HepG2 (cell line): ENCODE results near the gene RAB5B. TPM values are rescaled to one million over a fixed set of nuclear protein-coding genes. Genes with fewer than 3 reads are reported as not detected.

Experiments used
- ATAC-seq: fragments of 200-7000 bp; cut with Tn5 transposase; 3 replicates; pipeline ENCODE4 v1.9.1; 2020; ENCODE audit warnings: mild to moderate bottlenecking, moderate library complexity
- BruUV-seq: library from RNA; stranded (reverse); fragments of 400-500 nt; replicated peaks from 2 replicates; lab custom pipeline; 2021; lab: Mats Ljungman, UMichigan
- CTCF ChIA-PET: fragments of 300-600 bp; formaldehyde crosslinking; extraction: SDS; loops from one replicate; lab custom pipeline; 2021; ENCODE audit warnings: low total read pairs, inconsistent platforms, low intra/inter-chr PET ratio; lab: Yijun Ruan, JAX
- POLR2A ChIA-PET: fragments of 350-600 bp; sonication (Branson Sonifier 250); formaldehyde crosslinking; loops from one replicate; lab custom pipeline; 2020; ENCODE audit warnings: antibody characterized with exemption, inconsistent platforms; lab: Yijun Ruan, JAX
- DNase-seq: peaks from one replicate; pipeline ENCODE4 v3.0.0-alpha.2; 2015; ENCODE audit warnings: low spot score
- FAIRE-seq: peaks from 3 replicates; lab custom pipeline; 2011; peaks lifted over from hg19 to GRCh38; lab: Jason Lieb, UNC
- H2AFZ ChIP-seq: one replicate; pipeline ENCODE4 v1.6.1; 2011; ENCODE audit warnings: low read length, inconsistent platforms
- H3K27ac ChIP-seq: fragments of 300-600 bp; 3 replicates; pipeline ENCODE4 v1.8.0; 2011; ENCODE audit warnings: mixed run types, mild to moderate bottlenecking, mixed read lengths, low read length, inconsistent platforms; ENCODE audit not compliant: insufficient read depth; ENCODE audit errors: extremely low read length
- H3K27me3 ChIP-seq, 2 experiments: fragments of 200-600 bp in 1 of 2; 2 replicates in 1 of 2; 3 replicates in 1 of 2; pipeline versions ENCODE4 v1.6.0 to v1.8.0; 2011; ENCODE audit warnings: low read length in 2 of 2, mild to moderate bottlenecking in 2 of 2, moderate library complexity in 2 of 2, inconsistent platforms in 1 of 2; ENCODE audit not compliant: insufficient read depth in 2 of 2, control insufficient read depth in 1 of 2
- H3K36me3 ChIP-seq, 2 experiments: fragments of 200-600 bp in 1 of 2; replicated peaks in 1 of 2; 2 replicates in 1 of 2; 3 replicates in 1 of 2; pipeline versions ENCODE4 v1.5.1 to v1.8.0; 2011; ENCODE audit warnings: low read length in 2 of 2, inconsistent platforms in 1 of 2; ENCODE audit not compliant: insufficient read depth in 2 of 2, control insufficient read depth in 1 of 2
- H3K4me1 ChIP-seq: 2 replicates; pipeline ENCODE4 v1.5.1; 2012; ENCODE audit warnings: low read length, inconsistent platforms; ENCODE audit not compliant: insufficient read depth
- H3K4me2 ChIP-seq: 2 replicates; pipeline ENCODE4 v1.6.0; 2011; ENCODE audit warnings: low read depth, low read length, inconsistent platforms
- H3K4me3 ChIP-seq, 3 experiments: fragments of 200-600 bp in 1 of 3; sonication (generic), shearing (Covaris generic) in 1 of 3; replicated peaks in 1 of 3; 2 replicates each; pipeline ENCODE4 v1.5.1; 2011 to 2016; ENCODE audit warnings: low read length in 3 of 3, inconsistent platforms in 2 of 3, low read depth in 2 of 3, mild to moderate bottlenecking in 2 of 3, control low read depth in 1 of 3, mixed read lengths in 1 of 3; ENCODE audit not compliant: insufficient read depth in 1 of 3
- H3K79me2 ChIP-seq: one replicate; pipeline ENCODE4 v1.6.1; 2011; ENCODE audit warnings: low read length, inconsistent platforms; ENCODE audit not compliant: insufficient read depth
- H3K9ac ChIP-seq: 2 replicates; pipeline ENCODE4 v1.6.0; 2011; ENCODE audit warnings: mild to moderate bottlenecking, low read depth, low read length, inconsistent platforms; ENCODE audit not compliant: insufficient read depth
- H3K9me3 ChIP-seq: 2 replicates; pipeline ENCODE4 v1.5.1; 2012; ENCODE audit warnings: mild to moderate bottlenecking, low read length
- H4K20me1 ChIP-seq: 2 replicates; pipeline ENCODE4 v1.6.0; 2011; ENCODE audit warnings: inconsistent platforms, mild to moderate bottlenecking, low read length, moderate library complexity; ENCODE audit not compliant: insufficient read depth
- CBFB ChIP-seq: sonication (generic); formaldehyde crosslinking; IDR thresholded peaks from 2 replicates; pipeline ENCODE4 v1.4.0; 2020; ENCODE audit warnings: missing genetic modification reagents
- CEBPG ChIP-seq: IDR thresholded peaks from 2 replicates; pipeline ENCODE4 v1.6.1; 2016
- FIP1L1 ChIP-seq: fragments of 200-400 bp; formaldehyde crosslinking; IDR thresholded peaks from 2 replicates; pipeline ENCODE4 v1.6.1; 2018; ENCODE audit warnings: low read depth, mild to moderate bottlenecking, low read length, moderate library complexity, borderline replicate concordance; ENCODE audit not compliant: insufficient read depth
- NFE2L2 ChIP-seq: fragments of 150-350 bp; IDR thresholded peaks from 2 replicates; pipeline ENCODE4 v1.6.1; 2014; ENCODE audit warnings: low read length
- SOX13 ChIP-seq, 3 experiments: fragments of 450-650 bp in 1 of 3; sonication (generic) in 1 of 3; formaldehyde crosslinking in 1 of 3; IDR thresholded peaks in 2 of 3; conservative IDR thresholded peaks in 1 of 3; 2 replicates each; pipeline versions ENCODE4 v1.5.0 to v1.6.1; 2016 to 2020; ENCODE audit warnings: antibody characterized with exemption in 1 of 3, mild to moderate bottlenecking in 1 of 3, missing compliant biosample characterization in 1 of 3, missing genetic modification reagents in 1 of 3, moderate library complexity in 1 of 3
- TEAD3 ChIP-seq: optimal IDR thresholded peaks from 2 replicates; pipeline ENCODE3; 2016; ENCODE audit warnings: borderline replicate concordance
- ZNF101 ChIP-seq: sonication (generic); formaldehyde crosslinking; IDR thresholded peaks from 2 replicates; pipeline ENCODE4 v1.4.0; 2020; ENCODE audit warnings: mild to moderate bottlenecking, low read depth, missing genetic modification reagents, borderline replicate concordance
- ZNF766 ChIP-seq: sonication (generic); formaldehyde crosslinking; IDR thresholded peaks from 2 replicates; pipeline ENCODE4 v1.5.0; 2020; ENCODE audit warnings: missing genetic modification reagents, borderline replicate concordance
- ZNF816 ChIP-seq: sonication (generic); formaldehyde crosslinking; IDR thresholded peaks from 2 replicates; pipeline ENCODE4 v1.8.0; 2022; ENCODE audit warnings: missing genetic modification reagents, mild to moderate bottlenecking, borderline replicate concordance
- WGBS: methylation state at CpG from one replicate; pipeline ENCODE4 v1.1.6; 2017; ENCODE audit warnings: low lambda C conversion rate; 5-methylcytosine and 5-hydroxymethylcytosine counted together
- in situ Hi-C: cut with HindIII; loops from 2 replicates; pipeline ENCODE4 v1.10.0; 2017; ENCODE audit warnings: low pct_unique_long_range_greater_than_20kb; ENCODE audit not compliant: extremely low pct_ligation_motif_present
- intact Hi-C: fragments of 100-400 bp; cut with micrococcal nuclease; formaldehyde crosslinking; loops from one replicate; pipeline ENCODE4 v1.10.0; 2022; ENCODE audit not compliant: unreplicated experiment
- polyA plus RNA-seq, 8 experiments: library from polyadenylated mRNA; depleted of rRNA in 3 of 8; stranded (reverse) in 7 of 8; unstranded in 1 of 8; fragments of >200 nt; fragmentation: Illumina TruSeq in 4 of 8; extraction: Trizol in 4 of 8; gene quantifications; 2 replicates each; pipeline versions ENCODE4 v1.2.1 to v1.2.3, GENCODE V29; 2011 to 2016; ENCODE audit warnings: low read depth in 4 of 8, missing spikeins in 1 of 8, mixed read lengths in 1 of 8; ENCODE audit not compliant: insufficient read depth in 1 of 8
- total RNA-seq, 5 experiments: library from RNA; depleted of rRNA; stranded (reverse); fragments of >200 nt; fragmentation: Illumina TruSeq; extraction: Trizol; gene quantifications; 2 replicates each; pipeline ENCODE4 v1.2.3, GENCODE V29; 2016; ENCODE audit warnings: low read depth in 1 of 5
- TF ChIP-seq, protein P1 (sequence below): sonication (generic); formaldehyde crosslinking; IDR thresholded peaks from 2 replicates; pipeline ENCODE4 v1.8.0; 2023; ENCODE audit warnings: mild to moderate bottlenecking, missing genetic modification reagents

The RAB5B gene
- total and polyA plus RNA-seq, 2 of the 13 experiments (the other 11 are each of a cell fraction or from before 2014, with no cell fraction given), result 26.0 to 68.3 TPM

DNA sequence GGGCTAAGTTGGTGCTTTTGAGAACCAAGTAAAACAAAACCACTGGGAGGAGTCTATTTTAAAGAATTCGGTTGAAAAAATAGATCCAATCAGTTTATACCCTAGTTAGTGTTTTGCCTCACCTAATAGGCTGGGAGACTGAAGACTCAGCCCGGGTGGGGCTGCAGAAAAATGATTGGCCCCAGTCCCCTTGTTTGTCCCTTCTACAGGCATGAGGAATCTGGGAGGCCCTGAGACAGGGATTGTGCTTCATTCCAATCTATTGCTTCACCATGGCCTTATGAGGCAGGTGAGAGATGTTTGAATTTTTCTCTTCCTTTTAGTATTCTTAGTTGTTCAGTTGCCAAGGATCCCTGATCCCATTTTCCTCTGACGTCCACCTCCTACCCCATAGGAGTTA, 1.8 kb upstream of the RAB5B start (continued):
- TF ChIP-seq, protein P1, sequence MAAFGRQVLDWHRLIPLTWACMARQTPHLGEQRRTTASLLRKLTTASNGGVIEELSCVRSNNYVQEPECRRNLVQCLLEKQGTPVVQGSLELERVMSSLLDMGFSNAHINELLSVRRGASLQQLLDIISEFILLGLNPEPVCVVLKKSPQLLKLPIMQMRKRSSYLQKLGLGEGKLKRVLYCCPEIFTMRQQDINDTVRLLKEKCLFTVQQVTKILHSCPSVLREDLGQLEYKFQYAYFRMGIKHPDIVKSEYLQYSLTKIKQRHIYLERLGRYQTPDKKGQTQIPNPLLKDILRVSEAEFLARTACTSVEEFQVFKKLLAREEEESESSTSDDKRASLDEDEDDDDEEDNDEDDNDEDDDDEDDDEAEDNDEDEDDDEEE (CRISPR knock-in tag), result no peak
- TF ChIP-seq TEAD3 (CRISPR knock-in tag) (peak; percentile 84), CEBPG (CRISPR knock-in tag) (peak; percentile 86), SOX13 (IDR thresholded peaks at IDR 0.05) (no peak), SOX13 (CRISPR knock-in tag; conservative IDR thresholded peaks at IDR 0.05 in 1 of 2, IDR thresholded peaks at IDR 0.05 in 1 of 2) (0 out of 4 replicates have a peak, but pooled peaks of 1 of the 2 experiments have one; percentile 8)

DNA sequence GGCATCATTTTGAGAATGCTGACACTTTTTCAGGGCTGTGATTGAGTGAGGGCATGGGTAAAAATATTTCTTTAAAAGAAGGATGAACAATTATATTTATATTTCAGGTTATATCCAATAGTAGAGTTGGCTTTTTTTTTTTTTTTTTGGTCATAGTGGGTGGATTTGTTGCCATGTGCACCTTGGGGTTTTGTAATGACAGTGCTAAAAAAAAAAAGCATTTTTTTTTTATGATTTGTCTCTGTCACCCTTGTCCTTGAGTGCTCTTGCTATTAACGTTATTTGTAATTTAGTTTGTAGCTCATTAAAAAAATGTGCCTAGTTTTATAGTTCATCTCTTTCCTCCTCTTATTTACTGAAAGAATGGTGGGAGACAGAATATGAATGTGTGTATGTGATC, 1.4 kb upstream of the RAB5B start:
- peak overlapping the region; percentile 79 for H3K27ac ChIP-seq
- BruUV-seq, result no TSS peak
- ChIA-PET POLR2A (interaction anchor here (3.2 kb wide), 1 partner anchor 109 kb away, joined by 28 read pairs; no protein-coding TSS in a partner anchor), CTCF (no interaction called here)
- peaks cover 57% of the 10 kb centered on the region for H3K4me1 ChIP-seq
- H3K9me3 ChIP-seq, result no peaks in the 10 kb centered on the region
- 90% methylated on average over 1 of the region's 1 CpG for WGBS
- H4K20me1 ChIP-seq, result no peaks in the 10 kb centered on the region
- peaks cover 33% of the 10 kb centered on the region for H3K79me2 ChIP-seq
- TF ChIP-seq FIP1L1, result no peak
- TF ChIP-seq ZNF766, result no peak
- TF ChIP-seq ZNF101 (CRISPR knock-in tag), result no peak
- TF ChIP-seq CBFB, result no peak
- TF ChIP-seq ZNF816 (CRISPR knock-in tag), result no peak
- no peak for TF ChIP-seq NFE2L2
- ATAC-seq, result no peak
- H3K4me2 ChIP-seq, result peak overlapping the region; percentile 86
- H3K4me3 ChIP-seq, result peak overlapping the region in 2 of 3 experiments; percentile 75 to 88; a peak in 5 of 6 replicates
- H3K9ac ChIP-seq, result peak overlapping the region; percentile 79
- no peak for DNase-seq
- FAIRE-seq, result no peak
- intact Hi-C loops (no loop called here), in situ Hi-C loops (loop anchor here (10.0 kb wide), 1 partner anchor 62 kb away; no protein-coding TSS in a partner anchor)
- no peak overlapping the region for H2AFZ ChIP-seq
- no peaks in the 10 kb centered on the region for H3K27me3 ChIP-seq
- peaks cover 2 to 27% of the 10 kb centered on the region in 2 experiments for H3K36me3 ChIP-seq
